Loucy (cell line): Measurements from ENCODE around the gene AKNA.

ENCODE experiments used
- EZH2phosphoT487 ChIP-seq: fragments of 200-600 bp; IDR thresholded peaks from 2 replicates; pipeline ENCODE4 v1.6.1; 2018; ENCODE audit warnings: antibody characterized with exemption, mild to moderate bottlenecking, moderate library complexity, borderline replicate concordance
- TF ChIP-seq, protein P1 (sequence below): fragments of 200-600 bp; sonication (generic); conservative IDR thresholded peaks from 2 replicates; pipeline ENCODE4 v1.5.1; 2014; ENCODE audit warnings: mild to moderate bottlenecking, antibody characterized with exemption, low read length

- TF ChIP-seq, protein P1, sequence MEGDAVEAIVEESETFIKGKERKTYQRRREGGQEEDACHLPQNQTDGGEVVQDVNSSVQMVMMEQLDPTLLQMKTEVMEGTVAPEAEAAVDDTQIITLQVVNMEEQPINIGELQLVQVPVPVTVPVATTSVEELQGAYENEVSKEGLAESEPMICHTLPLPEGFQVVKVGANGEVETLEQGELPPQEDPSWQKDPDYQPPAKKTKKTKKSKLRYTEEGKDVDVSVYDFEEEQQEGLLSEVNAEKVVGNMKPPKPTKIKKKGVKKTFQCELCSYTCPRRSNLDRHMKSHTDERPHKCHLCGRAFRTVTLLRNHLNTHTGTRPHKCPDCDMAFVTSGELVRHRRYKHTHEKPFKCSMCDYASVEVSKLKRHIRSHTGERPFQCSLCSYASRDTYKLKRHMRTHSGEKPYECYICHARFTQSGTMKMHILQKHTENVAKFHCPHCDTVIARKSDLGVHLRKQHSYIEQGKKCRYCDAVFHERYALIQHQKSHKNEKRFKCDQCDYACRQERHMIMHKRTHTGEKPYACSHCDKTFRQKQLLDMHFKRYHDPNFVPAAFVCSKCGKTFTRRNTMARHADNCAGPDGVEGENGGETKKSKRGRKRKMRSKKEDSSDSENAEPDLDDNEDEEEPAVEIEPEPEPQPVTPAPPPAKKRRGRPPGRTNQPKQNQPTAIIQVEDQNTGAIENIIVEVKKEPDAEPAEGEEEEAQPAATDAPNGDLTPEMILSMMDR: no peak
- TF ChIP-seq EZH2phosphoT487: no peak
Measured at GRCh38 chr9:114365194-114365593, 22.6 kb downstream of the AKNA start.
